GM19025 (cell line): ENCODE results near the gene TPPP3.

Source experiments
- ATAC-seq: cut with Tn5 transposase; IDR thresholded peaks from one replicate; pipeline ENCODE4 v1.9.1; 2021; ENCODE audit warnings: mild to moderate bottlenecking, low read depth, moderate library complexity; ENCODE audit not compliant: unreplicated experiment

The TPPP3 gene

GRCh38 chr16:67406111-67406971 lies 13.0 kb upstream of the TPPP3 start:
- no peak for ATAC-seq

GRCh38 chr16:67405336-67405735 lies 12.0 kb upstream of the TPPP3 start:
- ATAC-seq, result no peak

GRCh38 chr16:67404740-67405226 lies 11.5 kb upstream of the TPPP3 start:
- ATAC-seq, result no peak

GRCh38 chr16:67403976-67404555 lies 10.8 kb upstream of the TPPP3 start:
- no peak for ATAC-seq

- no peak for ATAC-seq
Observed at GRCh38 chr16:67400901-67401300, 7.6 kb upstream of the TPPP3 start.

GRCh38 chr16:67399749-67400704 lies 6.7 kb upstream of the TPPP3 start:
- ATAC-seq, result no peak

GRCh38 chr16:67399218-67399733 lies 6.0 kb upstream of the TPPP3 start:
- ATAC-seq, result no peak

GRCh38 chr16:67398546-67399217 lies 5.4 kb upstream of the TPPP3 start:
- no peak for ATAC-seq

- ATAC-seq, result no peak
Observed at GRCh38 chr16:67397812-67398545, 4.7 kb upstream of the TPPP3 start.

- ATAC-seq, result no peak
Observed at GRCh38 chr16:67397036-67397801, 3.9 kb upstream of the TPPP3 start.

- ATAC-seq, result no peak
Observed at GRCh38 chr16:67396159-67397035, 3.1 kb upstream of the TPPP3 start.

GRCh38 chr16:67395458-67396158 lies 2.3 kb upstream of the TPPP3 start:
- no peak for ATAC-seq

- ATAC-seq, result no peak
Observed at GRCh38 chr16:67395105-67395457, 1.8 kb upstream of the TPPP3 start.

- no peak for ATAC-seq
Observed at GRCh38 chr16:67394155-67395104, 1.1 kb upstream of the TPPP3 start.

- no peak for ATAC-seq
Observed at GRCh38 chr16:67393788-67394154, 473 bp upstream of the TPPP3 start.
